ENCODE results near the gene CTNND2. TPM values are rescaled to one million over a fixed set of nuclear protein-coding genes. Genes with fewer than 3 reads are reported as not detected.

CTNND2 gene
- total RNA-seq, 1 donor from 2014 or later = 0.29 TPM

DNA sequence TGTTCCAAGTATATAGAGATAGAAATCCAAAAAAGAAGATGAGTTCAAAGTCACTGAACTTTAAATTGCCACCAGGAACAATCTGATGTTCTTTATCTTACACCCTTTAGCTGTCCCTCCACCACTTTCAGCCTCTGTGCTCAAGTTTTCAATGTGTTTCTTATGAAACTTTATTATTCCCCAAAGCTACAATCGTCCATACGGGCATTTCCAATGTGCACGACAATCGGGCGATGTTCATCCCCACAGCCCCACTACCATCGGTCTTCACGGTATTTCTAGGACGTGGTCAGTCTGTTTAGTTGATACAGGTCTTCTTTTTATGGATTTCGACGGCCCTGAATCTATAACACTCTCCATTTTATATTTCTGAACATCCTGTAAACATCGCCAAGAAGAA lies 904.5 kb downstream of the CTNND2 start:
- Histone ChIP-seq H3K36me3 (ENCODE audit: control insufficient read depth, insufficient read depth, low read length) (no peaks in the 10 kb centered on the region), H3K4me3 (ENCODE audit: low read depth, low read length) (no peak overlapping the region), H3K27me3 (ENCODE audit: control insufficient read depth, insufficient read depth, low read length) (peaks cover 5% of the 10 kb centered on the region)
- no peak for DNase-seq (ENCODE audit: low read depth)
- TF ChIP-seq, protein P1, sequence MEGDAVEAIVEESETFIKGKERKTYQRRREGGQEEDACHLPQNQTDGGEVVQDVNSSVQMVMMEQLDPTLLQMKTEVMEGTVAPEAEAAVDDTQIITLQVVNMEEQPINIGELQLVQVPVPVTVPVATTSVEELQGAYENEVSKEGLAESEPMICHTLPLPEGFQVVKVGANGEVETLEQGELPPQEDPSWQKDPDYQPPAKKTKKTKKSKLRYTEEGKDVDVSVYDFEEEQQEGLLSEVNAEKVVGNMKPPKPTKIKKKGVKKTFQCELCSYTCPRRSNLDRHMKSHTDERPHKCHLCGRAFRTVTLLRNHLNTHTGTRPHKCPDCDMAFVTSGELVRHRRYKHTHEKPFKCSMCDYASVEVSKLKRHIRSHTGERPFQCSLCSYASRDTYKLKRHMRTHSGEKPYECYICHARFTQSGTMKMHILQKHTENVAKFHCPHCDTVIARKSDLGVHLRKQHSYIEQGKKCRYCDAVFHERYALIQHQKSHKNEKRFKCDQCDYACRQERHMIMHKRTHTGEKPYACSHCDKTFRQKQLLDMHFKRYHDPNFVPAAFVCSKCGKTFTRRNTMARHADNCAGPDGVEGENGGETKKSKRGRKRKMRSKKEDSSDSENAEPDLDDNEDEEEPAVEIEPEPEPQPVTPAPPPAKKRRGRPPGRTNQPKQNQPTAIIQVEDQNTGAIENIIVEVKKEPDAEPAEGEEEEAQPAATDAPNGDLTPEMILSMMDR (IDR thresholded peaks at IDR 0.05; ENCODE audit: insufficient read depth, low read length, poor library complexity, severe bottlenecking) = no peak

DNA sequence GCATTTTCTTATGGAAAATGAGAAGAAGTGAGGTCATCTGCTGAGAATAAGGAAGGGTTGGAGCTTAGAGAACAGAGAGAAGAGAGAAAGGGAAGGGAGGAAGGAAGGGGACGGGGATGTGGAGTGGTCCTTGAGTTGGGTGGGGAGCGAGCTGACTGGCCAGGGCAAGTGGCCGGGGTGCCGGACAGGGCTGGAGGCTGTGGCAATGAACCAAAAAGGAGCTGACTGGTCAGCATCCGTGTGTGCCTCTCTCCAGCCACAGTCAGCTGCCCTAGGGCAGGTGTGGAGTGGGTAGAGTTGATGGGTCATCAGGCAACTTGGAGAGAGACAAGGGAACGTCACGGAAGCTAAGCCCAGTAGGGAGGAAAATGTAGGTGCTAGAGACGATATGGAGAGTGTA lies 908.4 kb downstream of the CTNND2 start:
- TF ChIP-seq, protein P1 (IDR thresholded peaks at IDR 0.05; ENCODE audit: insufficient read depth, low read length, poor library complexity, severe bottlenecking) = no peak
- peaks cover 10% of the 10 kb centered on the region for H3K27me3 ChIP-seq (ENCODE audit: control insufficient read depth, insufficient read depth, low read length)
- H3K4me3 ChIP-seq (ENCODE audit: low read depth, low read length) = no peak overlapping the region
- H3K36me3 ChIP-seq (ENCODE audit: control insufficient read depth, insufficient read depth, low read length) = no peaks in the 10 kb centered on the region
- no peak for DNase-seq (ENCODE audit: low read depth)

DNA sequence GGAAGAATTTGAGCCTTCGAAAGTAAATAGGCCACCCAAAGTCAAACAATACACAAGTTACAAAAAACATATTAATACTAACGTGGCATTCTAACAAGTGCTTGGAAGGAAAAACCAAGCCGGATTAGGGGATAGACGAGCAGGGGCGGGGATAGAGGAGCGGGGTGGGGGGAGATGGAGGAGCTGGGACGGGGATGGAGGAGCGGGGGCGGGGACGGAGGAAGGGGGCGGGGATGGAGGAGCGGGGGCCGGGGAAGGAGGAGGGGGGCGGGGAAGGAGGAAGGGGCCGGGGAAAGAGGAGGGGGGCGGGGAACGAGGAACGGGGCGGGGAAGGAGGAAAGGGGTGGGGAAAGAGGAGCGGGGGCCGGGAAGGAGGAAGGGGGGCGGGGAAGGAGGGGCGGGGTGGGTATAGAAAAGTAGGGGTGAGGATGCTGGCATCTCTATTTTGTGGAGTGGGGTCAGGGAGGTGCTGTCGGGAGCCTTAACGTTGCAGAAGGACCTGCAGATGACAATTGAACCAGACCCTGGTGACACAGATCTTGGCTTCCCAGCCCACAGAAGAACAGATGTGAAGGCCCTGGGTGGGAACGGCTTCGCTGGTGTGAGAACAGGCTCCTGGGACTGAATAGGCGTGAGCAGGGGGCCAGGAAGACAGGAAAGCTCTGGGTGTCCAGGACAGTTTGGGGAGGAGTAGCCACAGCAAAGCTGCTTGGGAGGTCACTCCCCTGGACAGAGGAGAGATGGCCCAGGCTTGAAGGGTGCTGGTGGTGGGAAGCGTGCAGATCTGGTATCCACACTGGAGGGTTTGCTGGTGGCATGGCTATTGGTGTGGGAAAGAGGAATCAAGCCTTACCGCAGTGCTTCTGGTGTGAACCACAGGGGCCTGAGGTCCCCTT lies 909.9 kb downstream of the CTNND2 start:
- no peaks in the 10 kb centered on the region for H3K36me3 ChIP-seq (ENCODE audit: control insufficient read depth, insufficient read depth, low read length)
- no peak overlapping the region for H3K4me3 ChIP-seq (ENCODE audit: low read depth, low read length)
- no peak for DNase-seq (ENCODE audit: low read depth)
- TF ChIP-seq, protein P1 (IDR thresholded peaks at IDR 0.05; ENCODE audit: insufficient read depth, low read length, poor library complexity, severe bottlenecking) = no peak
- peaks cover 10% of the 10 kb centered on the region for H3K27me3 ChIP-seq (ENCODE audit: control insufficient read depth, insufficient read depth, low read length)

DNA sequence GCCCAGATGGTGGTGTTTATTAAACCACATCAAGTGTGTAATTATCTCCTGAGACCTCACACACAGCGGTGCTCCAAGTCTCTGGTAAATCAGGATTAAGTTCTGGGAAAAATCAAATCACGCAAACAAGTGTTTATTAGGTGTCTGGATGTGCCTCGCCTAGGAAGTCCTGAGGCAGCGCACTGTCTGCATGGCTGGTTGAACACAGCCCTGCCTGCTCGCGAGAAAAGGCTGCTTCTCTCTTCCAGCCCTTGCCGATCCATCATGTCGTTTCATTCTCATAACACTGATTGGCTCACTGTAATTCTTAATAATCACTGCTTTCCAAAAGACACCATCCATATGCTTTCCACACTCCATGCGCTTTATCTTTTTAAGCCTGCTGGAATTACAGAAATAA lies 913.6 kb downstream of the CTNND2 start:
- TF ChIP-seq, protein P1 (IDR thresholded peaks at IDR 0.05; ENCODE audit: insufficient read depth, low read length, poor library complexity, severe bottlenecking) = no peak
- DNase-seq (ENCODE audit: low read depth) = no peak

DNA sequence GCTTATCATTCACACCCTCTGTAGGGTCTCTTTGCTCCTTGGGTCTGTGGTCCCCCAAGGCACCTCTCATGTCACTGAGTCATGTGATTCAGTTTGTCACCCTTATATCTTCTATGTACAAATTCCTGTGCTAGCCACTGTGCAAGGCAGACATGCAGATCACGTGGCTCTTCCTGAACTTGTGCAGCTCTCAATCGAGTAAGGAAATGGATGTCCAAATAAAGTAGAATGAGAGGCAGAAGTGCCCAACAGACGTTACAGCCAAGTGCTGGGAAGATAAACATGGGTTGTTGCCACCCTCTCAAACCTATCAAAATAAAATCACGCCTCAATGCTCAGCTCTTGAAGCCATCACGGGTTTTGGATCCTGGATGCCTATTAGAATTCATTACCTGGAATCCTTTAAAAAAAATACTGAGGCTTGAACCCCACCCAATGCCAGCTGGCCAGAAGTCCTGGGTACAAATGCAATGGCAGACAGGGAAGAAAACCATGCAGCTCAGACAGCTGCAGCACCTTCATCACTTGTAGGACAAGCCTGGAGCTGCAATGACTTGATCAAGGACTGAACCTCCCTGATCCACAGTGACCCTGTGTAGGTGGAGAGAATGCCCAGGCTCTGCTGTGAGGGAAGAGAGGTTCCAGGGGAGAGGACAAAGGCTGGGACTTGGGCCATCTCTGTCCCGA lies 914.5 kb downstream of the CTNND2 start:
- Histone ChIP-seq H3K4me3 (ENCODE audit: low read depth, low read length) (no peak overlapping the region), H3K36me3 (ENCODE audit: control insufficient read depth, insufficient read depth, low read length) (no peaks in the 10 kb centered on the region), H3K27me3 (ENCODE audit: control insufficient read depth, insufficient read depth, low read length) (peaks cover 7% of the 10 kb centered on the region)
- TF ChIP-seq, protein P1 (IDR thresholded peaks at IDR 0.05; ENCODE audit: insufficient read depth, low read length, poor library complexity, severe bottlenecking) = no peak
- no peak for DNase-seq (ENCODE audit: low read depth)

More for the DNA sequence above, 913.6 kb downstream of the CTNND2 start:
- Histone ChIP-seq H3K4me3 (ENCODE audit: low read depth, low read length) (no peak overlapping the region), H3K27me3 (ENCODE audit: control insufficient read depth, insufficient read depth, low read length) (peaks cover 12% of the 10 kb centered on the region), H3K36me3 (ENCODE audit: control insufficient read depth, insufficient read depth, low read length) (no peaks in the 10 kb centered on the region)
